HG02970 (cell line): Measurements from ENCODE around the gene TDRD3.

Experiments used
- ATAC-seq: cut with Tn5 transposase; IDR thresholded peaks from one replicate; pipeline ENCODE4 v1.9.1; 2021; ENCODE audit warnings: mild to moderate bottlenecking, moderate library complexity, moderate number of reproducible peaks; ENCODE audit not compliant: unreplicated experiment, low FRiP score

The TDRD3 gene

DNA sequence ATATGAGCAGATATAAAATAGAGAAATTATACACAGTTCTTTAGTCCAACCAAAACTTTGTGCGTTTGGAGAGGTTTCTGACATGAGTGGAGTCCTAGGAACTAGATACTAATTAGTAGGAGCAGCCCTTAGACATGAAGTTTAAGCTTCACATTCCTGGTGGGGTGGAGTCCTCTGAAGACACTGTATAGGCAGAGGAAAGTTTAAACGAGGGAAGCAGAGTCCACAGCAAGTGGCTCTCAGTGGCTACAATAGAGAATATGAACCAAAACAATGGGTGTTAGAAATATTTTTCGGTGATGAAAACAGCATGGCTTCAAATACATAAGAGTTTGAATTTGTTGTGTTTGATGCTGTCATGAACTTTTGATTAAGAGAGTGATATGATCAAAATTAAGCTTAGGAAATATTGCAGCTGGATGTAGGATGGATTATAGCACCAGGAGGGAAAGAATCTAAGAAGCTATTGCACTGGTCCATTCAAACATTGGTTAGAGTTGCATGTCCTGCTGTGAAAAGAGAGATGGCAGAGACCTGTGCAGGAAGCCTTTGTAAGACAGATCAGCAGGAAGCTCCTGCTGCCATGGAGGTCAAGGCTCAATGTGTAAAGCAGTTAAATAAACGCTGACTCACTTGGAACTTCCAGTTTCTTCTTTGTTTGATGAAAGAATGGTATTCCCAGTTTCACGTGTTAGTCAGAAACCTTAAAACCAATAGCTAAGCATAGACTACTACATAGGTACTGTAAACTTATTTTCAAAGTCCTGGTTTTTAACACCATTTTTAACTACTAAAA lies 175.2 kb downstream of the TDRD3 start:
- no peak for ATAC-seq

DNA sequence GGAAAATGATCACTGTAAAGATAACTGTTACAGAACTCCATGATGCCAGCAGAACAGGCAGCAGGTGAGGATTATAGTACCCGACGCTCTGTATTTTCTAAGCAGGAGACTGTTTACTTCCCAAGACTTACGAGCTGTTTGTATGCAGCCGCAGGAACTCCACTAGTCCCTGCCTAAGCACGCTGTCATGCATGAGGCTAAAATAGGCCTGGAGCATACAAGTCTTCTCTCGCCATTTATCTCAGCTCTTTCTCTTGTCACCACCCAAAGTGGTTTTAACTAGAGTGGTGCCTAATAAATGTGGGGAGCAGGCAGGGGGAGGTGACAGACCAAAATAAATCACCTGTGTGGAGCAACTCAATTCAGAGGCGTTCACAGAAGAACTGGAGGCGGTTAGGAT lies 175.8 kb downstream of the TDRD3 start:
- no peak for ATAC-seq

DNA sequence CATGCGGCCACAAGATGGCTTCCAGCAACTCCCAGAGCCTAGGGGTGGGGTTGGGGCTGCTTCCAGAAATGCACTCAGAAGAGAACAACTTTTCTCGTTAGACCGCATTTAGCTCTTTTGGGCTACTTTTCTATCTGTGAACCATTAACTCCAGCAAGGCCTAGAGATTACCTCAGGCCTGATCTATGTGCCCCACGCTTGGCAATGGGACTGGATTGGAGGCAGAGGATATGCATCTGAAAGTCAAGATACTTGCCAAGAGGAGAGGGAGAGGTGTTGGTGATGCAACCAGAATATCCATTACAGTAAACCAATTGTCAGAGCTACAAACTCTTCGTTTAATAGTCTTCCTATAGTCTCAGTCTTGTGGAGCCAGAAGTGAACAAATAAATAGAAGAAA lies 177.7 kb downstream of the TDRD3 start:
- no peak for ATAC-seq

DNA sequence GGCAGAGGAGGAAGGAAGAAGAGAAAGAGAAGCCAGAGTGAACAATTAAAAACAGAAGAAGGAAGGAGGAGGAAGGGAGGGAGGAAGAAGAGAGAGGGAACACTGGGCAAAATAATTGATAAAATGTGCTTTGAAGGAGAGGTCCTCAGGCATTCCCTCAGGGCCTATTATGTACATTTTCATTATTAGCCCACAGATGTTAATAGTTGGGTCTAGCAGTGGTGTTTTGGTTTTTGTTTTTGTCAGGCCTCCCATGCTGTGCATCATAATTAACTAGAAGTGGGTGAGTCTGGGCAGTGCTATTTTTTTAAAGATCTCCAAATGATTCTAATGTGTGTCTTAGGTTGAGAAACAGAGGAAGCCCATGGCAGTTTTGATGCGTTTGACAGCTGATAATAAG lies 178.1 kb downstream of the TDRD3 start:
- no peak for ATAC-seq

DNA sequence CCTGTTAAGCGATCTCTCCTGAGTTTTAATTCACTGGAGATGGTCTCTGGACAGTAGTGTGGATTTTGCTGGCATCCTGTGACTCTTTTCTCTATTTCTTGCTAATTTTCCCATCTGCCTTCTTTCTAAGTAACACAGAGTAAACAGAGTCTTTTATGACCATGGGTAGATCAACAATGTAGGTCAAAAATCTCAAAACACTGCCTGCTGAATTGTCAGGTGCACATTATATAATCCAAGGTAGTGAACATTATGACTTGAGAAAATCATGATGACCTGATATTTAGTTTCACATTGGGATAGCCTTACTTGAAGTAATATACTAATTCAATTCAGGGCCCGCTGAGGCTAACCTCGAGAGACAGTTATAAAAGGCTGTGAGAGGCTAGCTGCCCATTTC lies 180.7 kb downstream of the TDRD3 start:
- no peak for ATAC-seq

DNA sequence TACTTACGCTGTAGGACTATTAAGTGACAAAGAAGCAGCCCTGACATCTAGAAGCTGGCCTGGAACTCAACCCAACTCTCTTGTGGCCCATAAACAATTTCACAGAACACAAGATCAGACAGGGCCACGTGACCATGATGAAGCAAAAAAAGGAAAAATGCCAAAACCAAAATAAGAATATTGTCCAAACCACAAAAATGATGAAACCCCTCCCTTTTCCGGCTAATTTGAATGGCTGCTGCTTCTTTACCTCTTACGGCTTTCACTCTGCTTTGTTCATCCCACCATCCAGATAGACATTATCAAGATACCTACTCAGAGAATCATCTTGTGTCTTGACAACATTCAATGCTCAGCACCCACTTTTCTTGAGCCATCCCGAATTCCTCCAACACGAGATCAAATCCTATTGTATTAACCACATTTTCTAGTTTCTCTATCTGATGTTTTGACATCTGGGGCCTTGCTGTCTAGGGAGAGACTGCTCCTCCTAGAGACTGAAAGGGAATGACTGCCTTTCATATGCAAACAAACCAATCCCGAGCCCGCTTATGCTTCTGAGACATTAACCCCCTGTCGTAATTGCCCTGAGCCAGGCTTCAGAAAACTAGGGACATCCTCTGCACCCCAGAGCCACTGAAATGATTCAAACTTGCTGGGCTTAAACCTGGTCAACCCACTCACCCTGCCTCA lies 186.3 kb downstream of the TDRD3 start:
- ATAC-seq = no peak

DNA sequence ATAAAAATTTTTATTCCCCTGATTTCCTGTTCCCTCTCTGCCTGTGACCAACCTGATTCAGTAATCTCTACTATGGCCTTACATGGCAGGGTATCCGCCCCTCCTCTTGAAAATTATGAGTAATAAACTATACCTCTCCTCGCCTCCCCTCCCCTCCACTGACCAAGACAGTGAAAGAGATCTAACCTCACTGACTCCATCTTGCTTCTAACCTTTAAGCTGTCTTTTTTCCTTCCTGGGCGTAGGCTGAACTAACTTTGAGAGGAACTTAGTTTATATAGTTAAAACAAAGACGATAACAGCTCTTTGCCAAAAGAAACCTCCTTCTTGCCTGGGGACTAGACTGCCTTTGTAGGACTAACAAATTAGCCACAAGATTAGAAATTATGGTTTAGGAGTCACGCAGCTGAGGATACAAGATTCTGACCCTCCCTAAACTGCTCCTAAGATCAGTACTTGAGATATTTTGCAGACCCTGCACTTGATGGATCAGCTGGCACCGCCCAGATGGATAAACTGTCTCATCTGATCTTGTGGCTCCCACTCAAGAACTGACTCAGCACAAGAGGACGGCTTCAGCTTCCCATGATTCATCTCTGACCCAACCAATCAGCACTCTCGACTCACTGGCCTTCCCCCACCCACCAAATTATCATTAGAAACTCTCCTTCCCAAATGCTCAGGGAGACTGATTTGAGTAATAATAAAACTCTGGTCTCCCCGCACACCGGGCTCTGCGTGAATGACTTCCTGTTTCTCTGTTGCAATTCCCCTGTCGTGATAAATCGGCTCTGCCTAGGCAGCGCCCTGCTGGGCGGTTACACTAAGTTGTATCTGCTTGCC lies 187.1 kb downstream of the TDRD3 start:
- no peak for ATAC-seq

DNA sequence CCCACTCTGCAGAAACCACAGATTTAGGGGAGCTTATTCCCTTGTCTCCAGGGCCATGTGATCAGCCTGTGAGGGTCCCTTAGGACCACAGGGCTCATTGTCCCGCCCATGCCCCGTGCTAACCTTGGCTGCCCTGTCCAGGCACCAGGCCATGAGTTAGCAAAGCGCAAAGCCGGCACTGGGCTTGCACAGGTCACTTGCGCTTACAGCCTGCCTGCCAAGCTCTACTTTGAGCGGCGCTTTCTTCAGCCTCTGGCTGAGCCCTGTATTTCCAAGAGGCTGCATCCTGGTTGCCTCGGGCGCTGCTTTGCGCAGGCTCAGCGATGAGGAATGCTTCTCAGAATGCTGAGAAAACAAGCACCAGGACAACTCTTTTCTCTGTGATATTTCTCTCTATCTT lies 188.0 kb downstream of the TDRD3 start:
- ATAC-seq = no peak

DNA sequence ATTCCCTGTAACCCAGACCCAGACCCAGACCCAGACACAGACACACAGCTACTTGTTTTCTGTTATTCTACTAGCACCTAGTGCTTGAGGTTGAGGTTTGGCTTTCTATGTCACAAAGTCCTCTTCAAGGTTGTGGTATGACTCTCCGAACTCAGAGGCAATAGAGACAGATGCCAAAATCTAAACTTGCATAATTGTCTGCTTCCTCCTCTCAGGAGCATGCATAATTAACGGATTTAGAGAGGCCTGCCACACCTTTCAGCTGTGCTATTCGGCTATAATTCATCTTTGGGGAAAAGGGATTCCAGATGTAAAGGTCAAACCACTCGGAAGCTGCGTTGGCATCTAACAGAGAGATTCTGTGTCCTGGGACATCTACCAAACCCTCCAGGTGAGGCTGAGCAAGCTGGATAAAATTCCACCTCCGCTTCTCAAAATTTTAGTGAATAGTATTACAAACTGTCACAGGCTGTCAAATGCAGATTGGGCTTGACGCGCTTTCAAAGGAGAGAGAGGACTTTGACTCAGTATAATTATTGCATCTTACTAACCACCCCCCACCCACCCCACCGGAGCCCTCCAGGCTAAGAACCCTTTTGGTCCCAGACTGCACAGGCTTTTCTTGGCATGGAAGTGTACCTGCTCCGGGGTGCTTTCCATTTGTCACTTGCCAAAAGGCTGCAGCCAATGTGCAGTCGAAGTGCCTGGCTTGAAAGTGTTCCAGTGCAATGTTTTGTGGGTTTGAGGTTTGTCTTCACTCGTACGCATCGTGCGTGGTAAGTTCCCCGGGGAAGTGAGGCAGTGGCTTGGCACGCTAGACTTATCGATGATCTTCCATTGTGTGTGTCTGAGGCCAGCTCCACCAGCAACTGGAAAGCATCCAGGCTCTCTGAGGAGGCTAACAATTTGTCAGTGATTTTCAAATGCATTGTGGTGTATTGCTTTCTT lies 194.1 kb downstream of the TDRD3 start:
- ATAC-seq = no peak

DNA sequence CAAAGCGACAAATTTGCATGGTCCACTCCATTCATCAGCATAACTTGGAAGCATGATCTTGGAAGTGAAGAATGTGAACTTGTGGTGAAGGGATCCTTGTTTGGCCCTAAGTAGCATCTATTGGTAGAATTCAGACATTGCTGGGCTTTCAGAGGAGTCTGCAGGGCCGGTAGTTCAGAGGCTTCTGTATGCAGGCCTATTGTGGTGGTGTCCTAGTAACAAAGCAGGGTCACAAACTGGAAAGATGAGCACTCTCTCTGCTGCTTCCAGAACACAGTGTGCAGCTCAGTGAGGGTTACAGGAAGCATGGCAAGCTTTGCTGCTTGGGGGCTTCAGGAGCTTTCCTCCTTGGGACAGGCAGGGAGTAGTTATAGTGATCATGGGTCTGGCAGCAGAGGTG lies 206.0 kb downstream of the TDRD3 start:
- no peak for ATAC-seq

DNA sequence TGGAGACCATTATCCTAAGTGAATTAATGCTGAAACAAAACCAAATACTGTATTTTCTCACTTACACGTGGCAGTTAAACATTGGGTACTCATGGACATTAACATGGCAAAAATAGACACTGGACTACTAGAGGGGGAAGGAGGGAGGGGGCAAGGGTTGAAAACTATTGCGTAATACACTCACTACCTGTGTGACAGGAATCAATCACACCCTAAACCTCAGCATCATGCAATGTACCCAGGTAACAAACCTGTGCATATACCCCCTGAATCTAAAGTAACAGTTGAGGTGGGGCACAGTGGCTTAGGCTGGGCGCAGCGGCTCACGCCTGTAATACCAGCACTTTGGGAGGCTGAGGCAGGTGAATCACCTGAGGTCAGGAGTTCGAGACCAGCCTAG lies 207.0 kb downstream of the TDRD3 start:
- ATAC-seq = no peak

DNA sequence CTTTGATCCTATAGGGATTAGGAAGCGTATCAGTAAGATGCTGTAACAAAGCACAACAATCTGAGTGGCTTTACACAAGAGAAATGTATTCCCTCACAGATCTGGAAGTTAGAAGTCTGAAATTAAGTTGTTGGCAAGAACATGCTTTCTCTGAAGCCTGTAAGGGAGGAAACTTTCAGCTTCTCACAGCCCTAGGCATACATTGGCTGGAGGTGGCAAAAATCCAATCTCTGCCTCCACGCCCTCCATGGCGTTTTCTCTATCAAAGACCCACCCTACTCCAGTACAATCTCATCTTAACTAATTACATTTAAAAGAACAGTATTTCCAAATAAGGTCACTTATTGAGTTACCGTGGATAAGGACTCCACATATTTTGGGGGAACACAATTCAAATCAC lies 211.9 kb downstream of the TDRD3 start:
- ATAC-seq = no peak

DNA sequence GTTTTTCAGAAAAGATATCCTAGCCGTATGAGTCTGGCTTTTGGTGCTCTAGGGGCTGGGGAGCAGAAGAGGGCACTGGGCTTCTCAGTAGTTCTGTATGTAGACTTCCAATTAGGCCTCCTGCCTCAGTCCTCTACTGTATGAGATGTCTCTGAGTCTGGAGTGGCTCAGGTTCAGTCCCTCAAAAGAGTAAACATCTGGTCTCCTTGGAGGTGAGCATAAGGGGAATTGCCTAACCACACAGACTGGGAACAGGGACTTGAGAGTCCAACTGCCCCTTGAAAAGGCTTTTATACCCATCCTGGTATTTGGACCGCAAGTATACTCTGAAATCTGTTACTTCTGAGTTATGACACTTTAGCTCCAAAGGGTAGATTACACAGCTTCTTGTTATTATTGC lies 214.5 kb downstream of the TDRD3 start:
- ATAC-seq = no peak

DNA sequence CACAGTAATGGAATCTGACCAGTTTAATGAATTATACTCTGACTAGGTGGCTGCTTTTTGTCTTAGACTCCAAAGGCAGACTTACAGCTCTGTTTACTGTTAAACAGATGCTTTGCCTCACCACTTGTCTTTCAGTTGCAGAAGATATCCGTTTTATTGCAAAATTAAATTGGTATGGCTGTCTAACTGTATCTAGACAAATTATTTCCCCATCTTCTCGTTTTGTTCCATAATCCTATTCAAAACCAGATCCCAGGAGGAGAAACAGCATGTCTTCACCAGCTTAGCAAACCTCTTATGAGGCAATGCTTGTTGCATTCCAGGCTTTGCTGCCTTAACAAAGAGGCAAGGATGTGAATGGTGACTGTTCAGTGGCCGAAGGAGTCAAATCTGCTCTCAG lies 215.6 kb downstream of the TDRD3 start:
- no peak for ATAC-seq

DNA sequence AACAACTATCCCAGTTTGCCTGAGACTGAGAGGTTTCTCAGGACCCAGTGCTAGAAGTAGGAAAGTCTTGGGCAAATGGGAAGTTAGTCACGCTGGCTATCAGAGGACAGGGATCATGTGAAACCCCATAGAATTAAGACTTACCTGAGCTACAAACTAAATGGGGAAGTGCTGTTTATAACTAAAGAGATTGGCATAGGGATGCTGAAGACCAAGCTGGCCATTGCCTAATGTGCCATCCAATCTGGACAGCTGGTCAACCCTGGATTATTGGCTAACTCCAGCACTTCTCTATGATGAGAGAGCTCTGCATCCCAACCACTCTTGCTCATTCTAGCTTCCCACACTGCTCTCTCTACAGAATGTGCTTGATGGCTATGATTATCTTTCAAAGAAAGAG lies 216.1 kb downstream of the TDRD3 start:
- ATAC-seq = no peak

DNA sequence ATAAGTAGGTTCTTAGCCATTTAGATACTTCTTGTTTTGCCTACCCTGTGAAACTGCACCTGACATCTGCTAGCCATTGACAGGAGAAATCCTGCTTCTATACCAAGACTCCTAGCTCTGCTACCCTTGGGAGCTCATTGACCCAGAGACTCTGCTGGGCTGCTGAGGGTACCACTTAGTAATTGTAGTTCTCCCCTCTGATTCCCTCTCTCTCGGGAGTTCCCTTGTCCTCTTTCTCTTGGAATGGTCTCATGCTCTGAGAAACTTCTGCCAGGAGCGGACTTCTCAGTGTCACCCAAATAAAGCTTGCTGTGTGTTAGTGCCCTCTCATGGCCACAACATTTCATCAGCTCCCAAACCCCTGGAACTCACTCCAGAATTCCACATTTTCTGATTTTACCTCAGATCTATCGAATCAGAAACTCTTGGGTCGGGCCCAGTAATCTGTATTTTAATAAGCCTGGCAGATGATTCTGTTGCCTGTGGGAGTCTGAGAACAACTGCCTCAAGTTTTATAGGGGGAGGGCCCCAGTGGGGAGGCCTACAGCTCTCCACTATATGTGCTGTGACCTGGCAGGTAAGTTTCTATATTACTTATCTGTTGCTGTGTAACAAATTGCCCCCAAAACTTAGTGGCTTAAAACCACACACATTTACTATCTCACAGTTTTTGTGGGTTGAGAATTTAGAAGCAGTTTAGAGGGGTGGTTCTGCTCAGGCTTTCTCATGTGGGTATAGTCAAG lies 221.1 kb downstream of the TDRD3 start:
- no peak for ATAC-seq

DNA sequence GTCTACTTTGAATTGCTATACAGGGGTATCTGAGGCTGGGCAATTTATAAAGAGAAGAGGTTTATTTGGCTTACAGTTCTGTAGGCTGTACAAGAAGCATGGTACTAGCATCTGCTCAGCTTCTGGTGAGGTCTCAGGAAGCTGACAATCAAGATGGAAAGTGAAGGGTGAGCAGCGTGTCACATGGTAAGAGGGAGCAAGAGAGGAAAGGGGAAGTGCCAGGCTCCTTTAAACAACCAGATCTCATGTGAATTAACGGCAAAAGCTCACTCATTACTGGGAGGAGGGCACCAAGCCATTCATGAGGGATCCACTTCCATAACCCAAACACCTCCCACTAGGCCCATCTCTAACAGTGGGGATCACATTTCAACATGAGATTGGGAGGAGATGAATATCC lies 222.4 kb downstream of the TDRD3 start:
- no peak for ATAC-seq

DNA sequence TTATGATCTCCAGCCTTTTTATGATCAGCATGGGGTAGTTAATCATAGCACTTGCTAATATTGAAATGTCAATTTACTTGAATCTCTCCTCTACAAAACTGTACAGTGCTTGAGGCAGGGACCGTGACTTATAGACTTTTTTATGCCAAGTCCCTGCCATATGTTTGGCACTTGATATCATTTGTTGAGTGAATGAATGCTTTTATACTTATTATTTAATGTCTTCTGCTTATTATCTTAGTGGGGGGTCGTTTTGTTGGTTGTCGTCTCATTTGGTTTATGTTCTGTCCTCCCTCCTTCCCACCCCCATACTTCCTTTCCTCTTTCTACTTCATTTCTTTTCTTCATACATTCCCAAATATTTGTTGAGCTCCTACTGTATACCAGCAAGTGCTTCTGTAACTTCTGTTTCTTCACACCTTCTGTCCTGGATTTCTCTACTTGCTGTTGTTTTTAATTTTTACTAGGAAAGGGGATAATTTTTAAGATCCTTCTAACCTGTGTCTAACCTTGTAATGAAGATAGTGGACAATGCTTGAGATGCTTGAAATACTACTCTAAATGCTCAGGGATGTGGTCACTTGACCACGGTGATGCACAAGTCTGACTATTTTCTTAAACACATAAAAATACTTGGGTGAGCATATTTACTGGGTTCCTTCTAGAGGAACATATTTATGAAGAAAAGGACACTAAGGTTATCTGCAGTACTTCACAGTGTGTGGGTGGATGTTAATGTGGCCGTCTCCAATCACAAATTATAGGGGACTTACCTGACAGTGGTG lies 223.8 kb downstream of the TDRD3 start:
- ATAC-seq = no peak

DNA sequence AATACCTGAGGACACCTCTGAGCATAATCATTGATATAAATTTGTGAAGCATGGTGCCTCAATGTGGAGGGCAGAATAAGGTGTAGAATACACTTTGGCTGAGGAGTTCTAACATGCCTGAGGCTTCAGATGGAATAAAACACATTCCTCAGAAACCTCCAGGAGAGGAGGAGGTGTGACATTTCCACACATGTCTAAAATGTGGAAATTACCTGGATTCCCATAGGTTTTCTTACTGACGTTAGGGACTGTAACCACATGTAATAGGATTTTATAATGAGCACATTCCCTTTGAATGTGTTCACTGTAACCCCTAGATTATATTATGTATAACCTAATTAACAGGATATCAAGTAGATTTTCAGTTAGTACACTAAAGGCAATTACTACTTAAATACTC lies 226.1 kb downstream of the TDRD3 start:
- no peak for ATAC-seq
